Endothelial cell of umbilical vein (primary cell): Measurements from ENCODE around the gene PAEP. TPM values are rescaled to one million over a fixed set of nuclear protein-coding genes. Genes with fewer than 3 reads are reported as not detected.

ENCODE experiments used
- BruUV-seq: library from RNA; stranded (reverse); fragments of 400-500 nt; replicated peaks from 2 replicates; lab custom pipeline; 2021; lab: Mats Ljungman, UMichigan
- CTCF ChIA-PET: fragments of 300-600, 350-600 bp; sonication (Branson Sonifier 250); formaldehyde crosslinking; loops from one replicate; lab custom pipeline; 2021; ENCODE audit warnings: antibody characterized with exemption, inconsistent platforms; lab: Charles Lee
- POLR2A ChIA-PET: fragments of 300-600, 350-600 bp; sonication (Branson Sonifier 250); formaldehyde crosslinking; loops from one replicate; lab custom pipeline; 2021; ENCODE audit warnings: antibody characterized with exemption, inconsistent platforms; lab: Charles Lee
- DNase-seq: peaks from one replicate; pipeline ENCODE4 v3.0.0-alpha.2; 2011; ENCODE audit warnings: low read depth, low spot score
- FAIRE-seq: peaks from 2 replicates; lab custom pipeline; 2011; peaks lifted over from hg19 to GRCh38; lab: Jason Lieb, UNC
- H2AFZ ChIP-seq: 2 replicates; pipeline ENCODE4 v1.6.0; 2012; ENCODE audit warnings: low read depth, low read length, control low read depth, inconsistent platforms
- H3K27ac ChIP-seq: 2 replicates; pipeline ENCODE4 v1.5.1; 2011; ENCODE audit warnings: low read depth, mild to moderate bottlenecking, control low read depth, low read length, moderate library complexity; ENCODE audit not compliant: insufficient read depth
- H3K27me3 ChIP-seq, 2 experiments: 2 replicates each; pipeline versions ENCODE4 v1.6.0 to v1.6.1; 2011; ENCODE audit warnings: low read length in 2 of 2, mixed read lengths in 1 of 2; ENCODE audit not compliant: control insufficient read depth in 2 of 2, insufficient read depth in 2 of 2
- H3K36me3 ChIP-seq, 2 experiments: 2 replicates in 1 of 2; 3 replicates in 1 of 2; pipeline ENCODE4 v1.5.1; 2011; ENCODE audit warnings: low read length in 2 of 2, mild to moderate bottlenecking in 1 of 2, moderate library complexity in 1 of 2; ENCODE audit not compliant: control insufficient read depth in 2 of 2, insufficient read depth in 2 of 2; ENCODE audit errors: extremely low read depth in 1 of 2
- H3K4me1 ChIP-seq: 3 replicates; pipeline ENCODE4 v1.5.1; 2011; ENCODE audit warnings: mild to moderate bottlenecking, low read length; ENCODE audit not compliant: control insufficient read depth, insufficient read depth; ENCODE audit errors: extremely low read depth
- H3K4me2 ChIP-seq: 2 replicates; pipeline ENCODE4 v1.6.1; 2011; ENCODE audit warnings: low read length, control low read depth, mixed read lengths; ENCODE audit not compliant: insufficient read depth
- H3K4me3 ChIP-seq, 3 experiments: fragments of 200-600 bp in 1 of 3; sonication (generic), shearing (Covaris generic) in 1 of 3; replicated peaks in 1 of 3; 2 replicates each; pipeline ENCODE4 v1.5.1; 2011 to 2016; ENCODE audit warnings: control low read depth in 3 of 3, low read length in 3 of 3, mild to moderate bottlenecking in 2 of 3, inconsistent platforms in 1 of 3, low read depth in 1 of 3, moderate library complexity in 1 of 3; ENCODE audit not compliant: insufficient read depth in 1 of 3
- H3K79me2 ChIP-seq: 2 replicates; pipeline ENCODE4 v1.6.0; 2012; ENCODE audit warnings: low read length, inconsistent platforms; ENCODE audit not compliant: control insufficient read depth, insufficient read depth
- H3K9ac ChIP-seq: replicated peaks from 2 replicates; pipeline ENCODE3; 2011; ENCODE audit warnings: low read length, control low read depth; ENCODE audit not compliant: insufficient read depth; ENCODE audit errors: extremely low read depth
- H3K9me1 ChIP-seq: replicated peaks from 3 replicates; pipeline ENCODE4 v1.6.0; 2011; ENCODE audit warnings: mild to moderate bottlenecking, low read length; ENCODE audit not compliant: control insufficient read depth, insufficient read depth; ENCODE audit errors: extremely low read depth
- H3K9me3 ChIP-seq: replicated peaks from 2 replicates; pipeline ENCODE4 v1.5.1; 2012; ENCODE audit warnings: low read length, inconsistent platforms; ENCODE audit not compliant: control insufficient read depth, insufficient read depth
- H4K20me1 ChIP-seq: replicated peaks from 2 replicates; pipeline ENCODE3; 2011; ENCODE audit warnings: mild to moderate bottlenecking, low read length; ENCODE audit not compliant: control insufficient read depth, insufficient read depth; ENCODE audit errors: extremely low read depth
- EZH2 ChIP-seq: IDR thresholded peaks from 2 replicates; pipeline ENCODE4 v1.6.1; 2012; ENCODE audit warnings: borderline replicate concordance, low read depth, mild to moderate bottlenecking, moderate library complexity, low read length, inconsistent platforms; ENCODE audit not compliant: severe bottlenecking
- FOS ChIP-seq: IDR thresholded peaks from 2 replicates; pipeline ENCODE4 v1.6.1; 2011; ENCODE audit warnings: mild to moderate bottlenecking, low read length, moderate library complexity, borderline replicate concordance; ENCODE audit not compliant: insufficient read depth
- GATA2 ChIP-seq: IDR thresholded peaks from 2 replicates; pipeline ENCODE4 v1.7.0; 2011; ENCODE audit warnings: low read depth, mild to moderate bottlenecking, moderate library complexity, mixed read lengths, low read length; ENCODE audit not compliant: insufficient read length, insufficient read depth
- JUN ChIP-seq: IDR thresholded peaks from 2 replicates; pipeline ENCODE4 v1.6.1; 2011; ENCODE audit warnings: borderline replicate concordance, low read depth; ENCODE audit not compliant: insufficient read length, insufficient read depth
- MAX ChIP-seq: IDR thresholded peaks from 2 replicates; pipeline ENCODE4 v1.6.1; 2011; ENCODE audit not compliant: insufficient read depth, insufficient read length
- MYC ChIP-seq: IDR thresholded peaks from one replicate; pipeline ENCODE4 v1.6.1; 2011; ENCODE audit warnings: mild to moderate bottlenecking, low read depth, low read length
- POLR2A ChIP-seq: IDR thresholded peaks from 2 replicates; pipeline ENCODE4 v1.6.1; 2012; ENCODE audit warnings: low read depth, mild to moderate bottlenecking, control low read depth, low read length
- POLR2AphosphoS5 ChIP-seq: IDR thresholded peaks from 2 replicates; pipeline ENCODE4 v1.6.1; 2012; ENCODE audit warnings: low read depth, mild to moderate bottlenecking, control low read depth, low read length, moderate library complexity; ENCODE audit not compliant: insufficient read depth
- dilution Hi-C: fragments of 300-500 bp; cut with MboI; formaldehyde crosslinking; loops from one replicate; pipeline ENCODE4 v1.15.0; 2019; ENCODE audit warnings: low sequenced_read_pairs; ENCODE audit not compliant: extremely low pct_ligation_motif_present
- intact Hi-C: fragments of 100-400 bp; cut with micrococcal nuclease; formaldehyde crosslinking; loops from one replicate; pipeline ENCODE4 v1.10.0; 2022
- polyA plus RNA-seq, 4 experiments: library from polyadenylated mRNA; depleted of rRNA in 3 of 4; stranded (reverse) in 3 of 4; unstranded in 1 of 4; fragments of >200 nt; gene quantifications; 2 replicates each; pipeline versions ENCODE4 v1.2.1 to v1.2.3, GENCODE V29; 2011 to 2012; ENCODE audit warnings: missing spikeins in 1 of 4
- total RNA-seq: library from RNA; stranded (reverse); gene quantifications from 2 replicates; pipeline ENCODE4 v1.2.3, GENCODE V29; 2021
- TF ChIP-seq, protein P1 (sequence below), 2 donors: IDR thresholded peaks; 1 replicate in 1 of 2; 2 replicates in 1 of 2; pipeline ENCODE4 v1.5.1; 2011; ENCODE audit warnings: low read length in 2 of 2, mild to moderate bottlenecking in 2 of 2, moderate library complexity in 2 of 2, control low read depth in 1 of 2, inconsistent platforms in 1 of 2, low read depth in 1 of 2; ENCODE audit not compliant: insufficient read depth in 1 of 2; ENCODE audit errors: extremely low read depth in 1 of 2

The PAEP gene
- total and polyA plus RNA-seq, 2 donors (not counting 3 experiments of a cell fraction or from before 2014, with no cell fraction given), result not detected

- dilution Hi-C loops (no loop called here), intact Hi-C loops (no loop called here)
- Histone ChIP-seq H3K79me2 (no peaks in the 10 kb centered on the region), H3K4me2 (no peak overlapping the region), H3K9me1 (no peaks in the 10 kb centered on the region), H3K27me3 (no peaks in the 10 kb centered on the region), H3K9me3 (no peaks in the 10 kb centered on the region), H3K4me1 (no peaks in the 10 kb centered on the region), H3K4me3 (no peak overlapping the region), H3K36me3 (no peaks in the 10 kb centered on the region), H3K9ac (no peak overlapping the region), H2AFZ (no peak overlapping the region), H4K20me1 (no peaks in the 10 kb centered on the region), H3K27ac (no peak overlapping the region)
- TF ChIP-seq GATA2 (no peak), JUN (no peak), FOS (no peak), EZH2 (no peak), POLR2AphosphoS5 (no peak), POLR2A (no peak), MAX (no peak), MYC (no peak)
- TF ChIP-seq, protein P1, sequence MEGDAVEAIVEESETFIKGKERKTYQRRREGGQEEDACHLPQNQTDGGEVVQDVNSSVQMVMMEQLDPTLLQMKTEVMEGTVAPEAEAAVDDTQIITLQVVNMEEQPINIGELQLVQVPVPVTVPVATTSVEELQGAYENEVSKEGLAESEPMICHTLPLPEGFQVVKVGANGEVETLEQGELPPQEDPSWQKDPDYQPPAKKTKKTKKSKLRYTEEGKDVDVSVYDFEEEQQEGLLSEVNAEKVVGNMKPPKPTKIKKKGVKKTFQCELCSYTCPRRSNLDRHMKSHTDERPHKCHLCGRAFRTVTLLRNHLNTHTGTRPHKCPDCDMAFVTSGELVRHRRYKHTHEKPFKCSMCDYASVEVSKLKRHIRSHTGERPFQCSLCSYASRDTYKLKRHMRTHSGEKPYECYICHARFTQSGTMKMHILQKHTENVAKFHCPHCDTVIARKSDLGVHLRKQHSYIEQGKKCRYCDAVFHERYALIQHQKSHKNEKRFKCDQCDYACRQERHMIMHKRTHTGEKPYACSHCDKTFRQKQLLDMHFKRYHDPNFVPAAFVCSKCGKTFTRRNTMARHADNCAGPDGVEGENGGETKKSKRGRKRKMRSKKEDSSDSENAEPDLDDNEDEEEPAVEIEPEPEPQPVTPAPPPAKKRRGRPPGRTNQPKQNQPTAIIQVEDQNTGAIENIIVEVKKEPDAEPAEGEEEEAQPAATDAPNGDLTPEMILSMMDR (IDR thresholded peaks at IDR 0.05; ENCODE audit: extremely low read depth in 1 of 2, insufficient read depth in 1 of 2, low read depth in 1 of 2, low read length in 2 of 2), result no peak
- ChIA-PET POLR2A (no interaction called here), CTCF (interaction anchor here (0.7 to 1.8 kb wide), 2 partner anchors 7 to 12 kb away, joined by 4 to 5 read pairs; no protein-coding TSS in a partner anchor)
- DNase-seq, result no peak
- no peak for FAIRE-seq
- no TSS peak for BruUV-seq
Measured at GRCh38 chr9:135614821-135615665, 53.5 kb downstream of the PAEP start.
